Stimulated activated memory B cell treated with anti-CD40 and anti-IgM and Interleukin-4, amounts not matched to agents 10 μg/mL and 1 μg/mL and 100 μg/mL, for 72 hours (primary cell): ENCODE measurements around the gene CNTNAP2.

Experiments used
- ATAC-seq: fragments of 150-1000 bp; cut with Tn5 transposase; 2 replicates; pipeline ENCODE4 v1.10.0; 2021
- H3K27ac Mint-ChIP-seq: one replicate; pipeline ENCODE4 v1.8.0; 2022; ENCODE audit warnings: mild to moderate bottlenecking, mixed read lengths
- H3K27me3 Mint-ChIP-seq: one replicate; pipeline ENCODE4 v1.8.0; 2022; ENCODE audit warnings: mixed read lengths
- H3K36me3 Mint-ChIP-seq: one replicate; pipeline ENCODE4 v1.8.0; 2022; ENCODE audit warnings: mixed read lengths
- H3K4me1 Mint-ChIP-seq: one replicate; pipeline ENCODE4 v1.8.0; 2022; ENCODE audit warnings: mixed read lengths
- H3K4me3 Mint-ChIP-seq: one replicate; pipeline ENCODE4 v1.8.0; 2022; ENCODE audit warnings: mild to moderate bottlenecking, moderate library complexity, mixed read lengths
- H3K9me3 Mint-ChIP-seq: one replicate; pipeline ENCODE4 v1.8.0; 2022; ENCODE audit warnings: mixed read lengths

CNTNAP2 gene

GRCh38 chr7:148334441-148334956 lies 2217.9 kb downstream of the CNTNAP2 start:
- Mint-ChIP-seq H3K27ac (no peak overlapping the region), H3K9me3 (peaks cover 20% of the 10 kb centered on the region), H3K27me3 (peaks cover 14% of the 10 kb centered on the region), H3K4me1 (peaks cover 45% of the 10 kb centered on the region), H3K36me3 (peaks cover 19% of the 10 kb centered on the region), H3K4me3 (no peak overlapping the region)
- ATAC-seq, result no peak

- peaks cover 17% of the 10 kb centered on the region for H3K36me3 Mint-ChIP-seq
- H3K4me3 Mint-ChIP-seq, result no peak overlapping the region
- no peak for ATAC-seq
- peaks cover 16% of the 10 kb centered on the region for H3K27me3 Mint-ChIP-seq
- peaks cover 48% of the 10 kb centered on the region for H3K4me1 Mint-ChIP-seq
- H3K9me3 Mint-ChIP-seq, result peaks cover 16% of the 10 kb centered on the region
- no peak overlapping the region for H3K27ac Mint-ChIP-seq
Observed at GRCh38 chr7:148334959-148335577, 2218.5 kb downstream of the CNTNAP2 start.

GRCh38 chr7:148335790-148336189 lies 2219.2 kb downstream of the CNTNAP2 start:
- Mint-ChIP-seq H3K4me1 (peaks cover 48% of the 10 kb centered on the region), H3K27me3 (peaks cover 16% of the 10 kb centered on the region), H3K36me3 (peaks cover 10% of the 10 kb centered on the region), H3K4me3 (no peak overlapping the region), H3K27ac (no peak overlapping the region), H3K9me3 (peaks cover 9% of the 10 kb centered on the region)
- no peak for ATAC-seq

- Mint-ChIP-seq H3K27ac (no peak overlapping the region), H3K4me1 (peaks cover 42% of the 10 kb centered on the region), H3K4me3 (no peak overlapping the region), H3K27me3 (peaks cover 16% of the 10 kb centered on the region), H3K9me3 (peaks cover 3% of the 10 kb centered on the region), H3K36me3 (peaks cover 3% of the 10 kb centered on the region)
- ATAC-seq, result no peak
Observed at GRCh38 chr7:148336411-148336810, 2219.8 kb downstream of the CNTNAP2 start.

- no peak overlapping the region for H3K4me3 Mint-ChIP-seq
- no peak overlapping the region for H3K27ac Mint-ChIP-seq
- peaks cover 38% of the 10 kb centered on the region for H3K4me1 Mint-ChIP-seq
- peaks cover 16% of the 10 kb centered on the region for H3K27me3 Mint-ChIP-seq
- no peaks in the 10 kb centered on the region for H3K9me3 Mint-ChIP-seq
- ATAC-seq, result no peak
- no peaks in the 10 kb centered on the region for H3K36me3 Mint-ChIP-seq
Observed at GRCh38 chr7:148337246-148337965, 2220.8 kb downstream of the CNTNAP2 start.

- Mint-ChIP-seq H3K36me3 (no peaks in the 10 kb centered on the region), H3K4me1 (peaks cover 40% of the 10 kb centered on the region), H3K27me3 (peaks cover 16% of the 10 kb centered on the region), H3K27ac (no peak overlapping the region), H3K4me3 (peak overlapping the region; percentile 89), H3K9me3 (no peaks in the 10 kb centered on the region)
- ATAC-seq, result no peak
Observed at GRCh38 chr7:148337995-148338747, 2221.6 kb downstream of the CNTNAP2 start.

- no peaks in the 10 kb centered on the region for H3K9me3 Mint-ChIP-seq
- H3K27me3 Mint-ChIP-seq, result peaks cover 16% of the 10 kb centered on the region
- H3K36me3 Mint-ChIP-seq, result no peaks in the 10 kb centered on the region
- H3K4me3 Mint-ChIP-seq, result no peak overlapping the region
- H3K27ac Mint-ChIP-seq, result no peak overlapping the region
- no peak for ATAC-seq
- H3K4me1 Mint-ChIP-seq, result peaks cover 40% of the 10 kb centered on the region
Observed at GRCh38 chr7:148340438-148341280, 2224.1 kb downstream of the CNTNAP2 start.

- no peak for ATAC-seq
- peaks cover 29% of the 10 kb centered on the region for H3K4me1 Mint-ChIP-seq
- no peaks in the 10 kb centered on the region for H3K9me3 Mint-ChIP-seq
- no peak overlapping the region for H3K4me3 Mint-ChIP-seq
- H3K36me3 Mint-ChIP-seq, result no peaks in the 10 kb centered on the region
- H3K27me3 Mint-ChIP-seq, result peaks cover 3% of the 10 kb centered on the region
- H3K27ac Mint-ChIP-seq, result no peak overlapping the region
Observed at GRCh38 chr7:148344406-148344805, 2227.8 kb downstream of the CNTNAP2 start.

GRCh38 chr7:148347981-148348380 lies 2231.4 kb downstream of the CNTNAP2 start:
- H3K36me3 Mint-ChIP-seq, result peaks cover 9% of the 10 kb centered on the region
- H3K4me3 Mint-ChIP-seq, result no peak overlapping the region
- H3K27me3 Mint-ChIP-seq, result no peaks in the 10 kb centered on the region
- no peak overlapping the region for H3K27ac Mint-ChIP-seq
- peaks cover 5% of the 10 kb centered on the region for H3K9me3 Mint-ChIP-seq
- peaks cover 14% of the 10 kb centered on the region for H3K4me1 Mint-ChIP-seq
- no peak for ATAC-seq

- Mint-ChIP-seq H3K4me1 (peaks cover 9% of the 10 kb centered on the region), H3K27ac (no peak overlapping the region), H3K4me3 (no peak overlapping the region), H3K9me3 (peaks cover 5% of the 10 kb centered on the region), H3K36me3 (peaks cover 11% of the 10 kb centered on the region), H3K27me3 (no peaks in the 10 kb centered on the region)
- no peak for ATAC-seq
Observed at GRCh38 chr7:148348466-148348865, 2231.9 kb downstream of the CNTNAP2 start.

GRCh38 chr7:148356303-148356702 lies 2239.7 kb downstream of the CNTNAP2 start:
- Mint-ChIP-seq H3K27ac (no peak overlapping the region), H3K27me3 (no peaks in the 10 kb centered on the region), H3K9me3 (peaks cover 16% of the 10 kb centered on the region), H3K4me3 (no peak overlapping the region), H3K36me3 (peaks cover 29% of the 10 kb centered on the region), H3K4me1 (no peaks in the 10 kb centered on the region)
- no peak for ATAC-seq

- no peak for ATAC-seq
- H3K4me1 Mint-ChIP-seq, result no peaks in the 10 kb centered on the region
- peaks cover 4% of the 10 kb centered on the region for H3K9me3 Mint-ChIP-seq
- H3K36me3 Mint-ChIP-seq, result peaks cover 6% of the 10 kb centered on the region
- H3K4me3 Mint-ChIP-seq, result no peak overlapping the region
- H3K27ac Mint-ChIP-seq, result no peak overlapping the region
- no peaks in the 10 kb centered on the region for H3K27me3 Mint-ChIP-seq
Observed at GRCh38 chr7:148362541-148362940, 2245.9 kb downstream of the CNTNAP2 start.

GRCh38 chr7:148367731-148368475 lies 2251.3 kb downstream of the CNTNAP2 start:
- H3K27ac Mint-ChIP-seq, result peak overlapping the region; percentile 58
- peaks cover 7% of the 10 kb centered on the region for H3K4me1 Mint-ChIP-seq
- ATAC-seq, result no peak
- H3K9me3 Mint-ChIP-seq, result peaks cover 5% of the 10 kb centered on the region
- no peak overlapping the region for H3K4me3 Mint-ChIP-seq
- H3K36me3 Mint-ChIP-seq, result peaks cover 8% of the 10 kb centered on the region
- H3K27me3 Mint-ChIP-seq, result no peaks in the 10 kb centered on the region

GRCh38 chr7:148368562-148368961 lies 2252.0 kb downstream of the CNTNAP2 start:
- Mint-ChIP-seq H3K4me3 (no peak overlapping the region), H3K27ac (peak overlapping the region; percentile 58), H3K27me3 (no peaks in the 10 kb centered on the region), H3K4me1 (peaks cover 7% of the 10 kb centered on the region), H3K36me3 (peaks cover 8% of the 10 kb centered on the region), H3K9me3 (peaks cover 5% of the 10 kb centered on the region)
- ATAC-seq, result no peak
